GM21717 (cell line): ENCODE data around the gene BOD1.
A peak's percentile ranks its signal among the peaks of the same experiment; 100 is the strongest.

ENCODE experiments used
- ATAC-seq: cut with Tn5 transposase; IDR thresholded peaks from one replicate; pipeline ENCODE4 v1.9.1; 2021; ENCODE audit warnings: mild to moderate bottlenecking, moderate library complexity; ENCODE audit not compliant: unreplicated experiment

The BOD1 gene

GRCh38 chr5:173581408-173582215, 34.8 kb downstream of the BOD1 start:
- ATAC-seq: no peak

DNA sequence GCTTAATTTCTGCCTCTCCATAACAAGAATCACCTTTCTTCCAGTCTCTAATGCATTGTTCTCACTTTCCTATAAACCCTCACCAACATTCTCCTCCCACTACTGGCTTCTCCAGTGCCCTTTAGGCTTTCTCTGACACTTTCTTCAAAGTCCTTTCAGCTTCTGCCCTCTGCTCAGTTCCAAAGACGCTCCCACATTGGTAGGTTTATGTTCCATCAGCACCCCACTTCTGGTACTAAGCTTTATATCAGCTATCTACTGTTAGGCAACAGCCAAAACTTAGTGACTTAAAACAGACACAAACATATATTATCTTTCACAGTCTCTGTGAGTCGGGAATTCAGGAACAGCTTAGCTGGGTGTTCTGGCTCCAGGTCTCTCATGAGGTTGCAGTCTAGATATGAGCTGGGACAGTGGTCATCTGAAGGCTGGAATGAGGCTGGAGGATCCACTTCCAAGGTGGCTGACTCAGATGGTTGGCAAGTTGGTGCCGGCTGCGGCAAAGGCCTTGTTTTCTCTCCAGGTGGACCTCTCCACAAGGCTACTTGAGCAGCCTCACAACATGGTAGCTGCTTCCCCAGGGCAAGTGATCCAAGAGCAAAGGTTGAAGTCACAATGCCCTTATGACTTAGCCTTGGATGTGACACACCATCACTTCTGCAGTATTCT, 37.4 kb downstream of the BOD1 start:
- no peak for ATAC-seq

- ATAC-seq: no peak
Measured at GRCh38 chr5:173577817-173578216, 38.6 kb downstream of the BOD1 start.

GRCh38 chr5:173577166-173577565, 39.3 kb downstream of the BOD1 start:
- no peak for ATAC-seq

DNA sequence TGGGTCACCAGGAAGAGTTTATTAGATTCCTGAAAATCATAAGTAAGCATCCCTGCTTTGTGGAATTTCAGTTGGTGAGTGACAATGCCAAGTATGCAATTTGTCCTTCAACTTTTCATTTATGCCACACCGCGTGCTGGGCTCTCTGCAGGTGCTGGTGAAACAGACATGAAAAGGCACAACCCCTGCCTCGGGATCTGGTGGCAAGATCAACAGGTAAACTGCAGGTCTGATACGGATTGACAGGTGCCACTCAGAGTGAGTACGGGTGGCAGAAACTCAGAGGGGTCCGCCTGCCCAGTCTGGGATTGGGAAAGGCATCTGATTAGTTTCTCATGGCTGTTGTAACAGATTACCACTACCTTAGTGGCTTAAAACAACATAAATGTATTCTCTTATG, 40.5 kb downstream of the BOD1 start:
- no peak for ATAC-seq

- ATAC-seq: no peak
Measured at GRCh38 chr5:173574983-173575382, 41.5 kb downstream of the BOD1 start.

- peak; percentile 72 for ATAC-seq
Measured at GRCh38 chr5:173573126-173573960, 43.1 kb downstream of the BOD1 start.

DNA sequence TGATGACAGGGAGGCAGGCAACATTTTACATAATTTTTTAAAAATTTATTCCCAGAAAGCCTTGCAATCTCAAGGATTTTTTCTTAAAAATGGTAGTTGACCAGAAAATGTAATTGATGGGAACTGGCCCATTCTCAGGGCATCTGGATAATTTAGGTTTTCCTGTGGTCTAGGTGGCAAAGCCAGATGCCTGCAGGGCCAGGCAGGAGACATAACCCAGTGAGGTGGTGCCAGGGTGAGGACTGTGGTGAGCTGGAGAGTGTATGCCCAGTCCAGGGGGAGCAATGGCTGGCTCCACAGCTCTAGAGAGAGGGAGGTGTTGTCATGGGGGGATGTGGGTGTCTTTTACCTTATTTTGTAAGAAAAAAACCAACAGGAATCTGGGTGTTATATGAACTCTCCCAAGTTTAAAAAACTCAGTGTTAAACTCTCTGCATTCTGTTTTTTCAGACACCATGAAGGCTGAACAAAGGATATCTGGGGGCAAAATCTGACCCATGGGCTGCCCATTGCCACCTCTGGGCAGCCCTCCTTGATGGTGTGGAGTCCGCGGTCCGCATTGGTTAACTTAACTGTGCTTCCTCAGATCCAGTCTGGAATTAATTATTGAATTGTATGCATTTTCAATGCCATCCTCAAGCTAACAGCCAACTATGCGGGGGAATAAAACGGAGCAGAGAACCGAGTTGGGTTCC, 43.9 kb downstream of the BOD1 start:
- ATAC-seq: no peak

- ATAC-seq: no peak
Measured at GRCh38 chr5:173570321-173571090, 45.9 kb downstream of the BOD1 start.

- ATAC-seq: no peak
Measured at GRCh38 chr5:173568703-173569102, 47.7 kb downstream of the BOD1 start.

DNA sequence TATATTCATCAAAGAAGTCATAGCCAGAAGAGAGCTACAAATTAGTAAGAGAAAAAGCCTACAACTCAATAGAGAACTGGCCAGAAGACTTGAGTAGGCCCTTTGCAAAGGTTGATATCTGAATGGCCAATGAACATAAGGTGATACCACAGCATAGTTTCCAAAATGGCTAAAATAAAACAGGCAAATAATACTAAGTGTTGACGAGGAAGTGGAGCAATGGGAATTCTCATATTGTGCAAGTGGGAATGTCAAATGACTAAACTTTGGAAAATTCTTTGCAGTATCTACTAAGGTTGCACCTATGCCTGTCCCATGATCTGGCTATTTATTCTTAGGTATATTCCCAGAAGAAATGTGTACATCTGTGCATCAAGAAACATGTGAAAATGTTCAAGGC, 48.3 kb downstream of the BOD1 start:
- no peak for ATAC-seq

DNA sequence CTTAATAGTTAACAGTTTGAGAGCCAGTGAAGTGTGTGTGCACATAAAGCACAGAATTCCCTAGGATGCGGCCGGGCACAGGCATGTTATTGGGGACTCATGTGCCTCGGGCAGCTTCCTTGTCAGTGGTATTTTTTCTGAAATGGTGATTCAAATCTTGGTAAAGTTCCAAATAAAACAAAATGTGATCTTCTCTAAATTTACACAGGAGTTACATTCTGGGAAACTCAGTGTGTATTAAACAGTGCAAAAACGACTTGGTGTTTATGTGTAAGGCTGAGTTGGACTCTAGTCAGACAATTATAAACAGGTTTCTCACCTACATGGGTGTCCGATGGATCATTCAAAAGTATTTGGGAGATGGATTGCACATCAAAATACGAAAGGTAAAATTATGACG, 48.9 kb downstream of the BOD1 start:
- ATAC-seq: no peak

DNA sequence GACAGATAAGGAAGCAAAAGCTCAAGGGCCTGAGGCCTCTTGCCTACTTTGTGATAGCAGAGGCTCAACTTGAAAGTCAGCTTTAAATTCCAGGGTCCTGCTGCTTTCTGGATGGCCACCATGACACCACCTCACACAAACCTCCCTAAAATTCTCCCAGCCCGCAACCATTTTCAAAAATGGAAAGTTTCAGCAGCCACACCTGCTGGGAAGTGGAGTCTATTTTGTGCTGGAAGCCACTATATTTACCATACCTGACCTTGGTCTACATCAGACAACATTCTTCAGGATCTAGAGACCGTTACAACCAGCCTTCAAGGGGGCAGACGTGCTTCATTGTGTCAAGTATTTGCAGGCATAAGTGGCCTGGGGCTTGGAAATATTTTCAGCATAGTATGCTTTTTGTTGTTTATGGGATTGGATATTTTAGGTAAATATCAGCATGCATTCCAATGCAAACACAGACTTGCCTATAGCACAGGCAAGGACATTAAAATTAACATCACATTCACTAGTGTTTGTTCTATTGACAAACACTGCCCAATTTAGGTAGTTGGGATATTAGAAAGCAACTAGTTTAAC, 50.9 kb downstream of the BOD1 start:
- no peak for ATAC-seq

DNA sequence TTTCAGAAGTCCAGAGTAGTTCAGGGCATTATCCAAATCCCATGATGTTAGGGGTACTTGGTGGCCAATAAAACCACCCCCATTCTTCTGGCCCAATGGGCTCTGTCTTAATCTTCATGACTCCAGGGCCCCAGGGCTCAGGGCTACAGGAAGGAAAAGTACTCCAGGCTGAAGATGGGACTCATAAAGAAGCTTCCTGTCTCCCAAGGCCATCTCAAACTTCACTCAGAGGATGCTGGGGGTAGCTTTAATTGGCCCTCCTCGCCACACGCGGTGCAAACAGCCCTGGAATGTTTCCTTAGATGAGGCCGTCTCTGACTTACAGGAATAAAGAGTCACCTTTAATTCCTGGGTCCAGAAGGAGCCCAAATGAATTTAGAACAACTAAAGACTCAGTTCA, 52.3 kb downstream of the BOD1 start:
- no peak for ATAC-seq

GRCh38 chr5:173563246-173563645, 53.2 kb downstream of the BOD1 start:
- ATAC-seq: no peak

DNA sequence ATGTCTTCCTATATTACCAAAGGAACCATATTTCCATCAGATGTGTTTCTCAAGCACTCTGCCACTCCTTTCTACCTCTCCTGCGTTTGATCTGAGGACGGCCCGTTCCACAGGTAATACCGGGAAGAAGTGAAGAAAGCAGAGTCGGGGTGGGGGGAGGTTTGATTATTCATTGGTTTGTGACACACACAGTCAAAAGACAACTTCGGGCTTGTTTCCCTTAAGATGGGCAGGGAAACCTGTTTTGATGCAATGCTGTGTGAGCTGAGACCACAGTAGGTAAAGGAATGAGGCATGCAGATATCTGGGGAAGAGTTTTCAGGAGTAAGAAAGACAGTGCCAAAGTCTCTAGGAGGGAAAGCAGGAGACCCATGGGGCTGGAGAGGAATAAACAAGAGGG, 54.0 kb downstream of the BOD1 start:
- ATAC-seq: no peak
